Midbrain (tissue), 1 donor: ENCODE results near the gene TAS2R16.
"Not testable (repeated sequence)": the region's sequence is repeated elsewhere in the genome, so short reads cannot be mapped to it uniquely, and the experiment has no call there.

ENCODE experiments used
- DNase-seq: peaks from one replicate; lab custom pipeline; 2025; lab: John Stamatoyannopoulos, UW

The TAS2R16 gene

GRCh38 chr7:122972056-122972455 is 23.4 kb downstream of the TAS2R16 start:
- no peak for DNase-seq

GRCh38 chr7:122970740-122971725 is 24.5 kb downstream of the TAS2R16 start:
- DNase-seq, result no peak

- DNase-seq, result no peak
Observed at GRCh38 chr7:122968389-122968788, 27.1 kb downstream of the TAS2R16 start.

- no peak for DNase-seq
Observed at GRCh38 chr7:122965306-122965705, 30.2 kb downstream of the TAS2R16 start.

GRCh38 chr7:122953678-122954077 is 41.8 kb downstream of the TAS2R16 start:
- DNase-seq, result not testable (repeated sequence)

- DNase-seq, result no peak
Observed at GRCh38 chr7:122951006-122951405, 44.5 kb downstream of the TAS2R16 start.

- no peak for DNase-seq
Observed at GRCh38 chr7:122949186-122949585, 46.3 kb downstream of the TAS2R16 start.
